H7 (cell line): Measurements from ENCODE around the gene TBC1D14. TPM values are rescaled to one million over a fixed set of nuclear protein-coding genes. Genes with fewer than 3 reads are reported as not detected.
A peak's percentile ranks its signal among the peaks of the same experiment; 100 is the strongest.
"Not testable (repeated sequence)": the region's sequence is repeated elsewhere in the genome, so short reads cannot be mapped to it uniquely, and the experiment has no call there.

ENCODE experiments used
- DNase-seq: peaks from one replicate; pipeline ENCODE4 v3.0.0; 2012
- H3K27me3 ChIP-seq: 2 replicates; pipeline ENCODE4 v1.6.0; 2011; ENCODE audit warnings: mild to moderate bottlenecking, low read length; ENCODE audit not compliant: control insufficient read depth, insufficient read depth
- H3K36me3 ChIP-seq: replicated peaks from 2 replicates; pipeline ENCODE4 v1.5.1; 2011; ENCODE audit warnings: low read length; ENCODE audit not compliant: control insufficient read depth, insufficient read depth
- H3K4me3 ChIP-seq: 2 replicates; pipeline ENCODE4 v1.5.1; 2011; ENCODE audit warnings: low read depth, mild to moderate bottlenecking, control low read depth, low read length, moderate library complexity; ENCODE audit not compliant: insufficient read depth
- total RNA-seq: library from RNA; depleted of rRNA; stranded (reverse); fragments of >200 nt; shearing (Covaris generic); gene quantifications from 2 replicates; pipeline ENCODE4 v1.2.3, GENCODE V29; 2014; rRNA removed

Gene TBC1D14
- total RNA-seq, 1 experiment from 2014 or later: 55.8 TPM

- no peaks in the 10 kb centered on the region for H3K36me3 ChIP-seq
- DNase-seq: peak; percentile 92
- peaks cover 10% of the 10 kb centered on the region for H3K27me3 ChIP-seq
- H3K4me3 ChIP-seq: no peak overlapping the region
These were observed 164.1 kb downstream of the TBC1D14 start for GRCh38 chr4:7073526-7074390.

- peaks cover 5% of the 10 kb centered on the region for H3K27me3 ChIP-seq
- no peak for DNase-seq
- H3K4me3 ChIP-seq: no peak overlapping the region
- H3K36me3 ChIP-seq: no peaks in the 10 kb centered on the region
These were observed 164.8 kb downstream of the TBC1D14 start for GRCh38 chr4:7074426-7074825.

- Histone ChIP-seq H3K4me3 (no peak overlapping the region), H3K27me3 (peaks cover 3% of the 10 kb centered on the region), H3K36me3 (no peaks in the 10 kb centered on the region)
- DNase-seq: peak; percentile 49
These were observed 166.5 kb downstream of the TBC1D14 start for GRCh38 chr4:7075962-7076695.

GRCh38 chr4:7076696-7077082, 167.1 kb downstream of the TBC1D14 start:
- H3K4me3 ChIP-seq: no peak overlapping the region
- no peak for DNase-seq
- no peaks in the 10 kb centered on the region for H3K36me3 ChIP-seq
- H3K27me3 ChIP-seq: no peaks in the 10 kb centered on the region

- no peaks in the 10 kb centered on the region for H3K36me3 ChIP-seq
- DNase-seq: no peak
- H3K4me3 ChIP-seq: no peak overlapping the region
- H3K27me3 ChIP-seq: no peaks in the 10 kb centered on the region
These were observed 167.7 kb downstream of the TBC1D14 start for GRCh38 chr4:7077371-7077770.

- H3K36me3 ChIP-seq: no peaks in the 10 kb centered on the region
- H3K27me3 ChIP-seq: no peaks in the 10 kb centered on the region
- no peak for DNase-seq
- no peak overlapping the region for H3K4me3 ChIP-seq
These were observed 168.4 kb downstream of the TBC1D14 start for GRCh38 chr4:7078025-7078424.

- DNase-seq, H3K36me3 ChIP-seq, H3K27me3 ChIP-seq, H3K4me3 ChIP-seq: not testable (repeated sequence)
These were observed 169.9 kb downstream of the TBC1D14 start for GRCh38 chr4:7079483-7079882.

GRCh38 chr4:7079909-7080308, 170.3 kb downstream of the TBC1D14 start:
- H3K27me3 ChIP-seq, H3K36me3 ChIP-seq, H3K4me3 ChIP-seq, DNase-seq: not testable (repeated sequence)

Other genes starting within 250 kb of the TBC1D14 start
- not detected in 2 replicates for gene S100P, start 215.9 kb upstream of the TBC1D14 start, total RNA-seq
- 49.0 and 52.5 TPM in 2 replicates for gene MRFAP1L1, start 200.0 kb upstream of the TBC1D14 start, total RNA-seq
- 35.5 and 39.7 TPM in 2 replicates for gene BLOC1S4, start 193.7 kb upstream of the TBC1D14 start, total RNA-seq
- gene KIAA0232, start 127.1 kb upstream of the TBC1D14 start, total RNA-seq: 11.5 and 15.9 TPM in 2 replicates
- 14.0 TPM in 2 replicates for gene TADA2B, start 133.5 kb downstream of the TBC1D14 start, total RNA-seq
- gene GRPEL1, start 158.2 kb downstream of the TBC1D14 start, total RNA-seq: 30.7 and 35.4 TPM in 2 replicates